Upper lobe of left lung (tissue), 6 donors: ENCODE results near the gene PARD3B. TPM values are rescaled to one million over a fixed set of nuclear protein-coding genes. Genes with fewer than 3 reads are reported as not detected.

ENCODE experiments used
- ATAC-seq, 2 donors: fragments of 200-7000 bp; cut with Tn5 transposase; one replicate each; pipeline ENCODE4 v1.9.1; 2022; ENCODE audit warnings: mild to moderate bottlenecking in 2 of 2, moderate library complexity in 2 of 2; ENCODE audit not compliant: low FRiP score in 2 of 2
- DNase-seq, 2 donors: peaks; one replicate each; pipeline ENCODE4 v3.0.0-alpha.2; 2019 to 2020
- H3K27ac ChIP-seq, 4 donors: fragments of 200-600 bp; sonication (generic); one replicate each; pipeline ENCODE4 v1.5.1; 2016 to 2019
- H3K27me3 ChIP-seq, 4 donors: fragments of 200-600 bp; sonication (generic); one replicate each; pipeline ENCODE4 v1.5.1; 2017 to 2019
- H3K36me3 ChIP-seq, 4 donors: fragments of 200-600 bp; sonication (generic); one replicate each; pipeline ENCODE4 v1.5.1; 2016 to 2019
- H3K4me1 ChIP-seq, 4 donors: fragments of 200-600 bp; sonication (generic); one replicate each; pipeline ENCODE4 v1.5.1; 2018 to 2019
- H3K4me3 ChIP-seq, 4 donors: fragments of 200-600 bp; sonication (generic); one replicate each; pipeline ENCODE4 v1.5.1; 2017 to 2019; ENCODE audit warnings: mild to moderate bottlenecking in 2 of 4, moderate library complexity in 1 of 4
- H3K9me3 ChIP-seq, 4 donors: fragments of 200-600 bp; sonication (generic); one replicate each; pipeline ENCODE4 v1.5.1; 2018 to 2019
- CTCF ChIP-seq, 6 experiments: fragments of 450-650 bp in 4 of 6; fragments of 200-600 bp in 2 of 6; sonication (generic) in 2 of 6; IDR thresholded peaks; one replicate each; pipeline ENCODE4 v1.5.1; 2016 to 2019; ENCODE audit warnings: antibody characterized with exemption in 6 of 6
- EP300 ChIP-seq, 4 donors: sonication (generic); formaldehyde crosslinking; IDR thresholded peaks; one replicate each; pipeline ENCODE4 v1.5.1; 2017; ENCODE audit warnings: antibody characterized with exemption in 4 of 4, control low read depth in 2 of 4
- POLR2A ChIP-seq, 4 donors: fragments of 450-650 bp; IDR thresholded peaks; one replicate each; pipeline ENCODE4 v1.5.1; 2016 to 2017; ENCODE audit warnings: antibody characterized with exemption in 4 of 4, mild to moderate bottlenecking in 2 of 4
- POLR2AphosphoS5 ChIP-seq, 2 donors: sonication (generic); formaldehyde crosslinking; IDR thresholded peaks; one replicate each; pipeline ENCODE4 v1.5.1; 2017; ENCODE audit warnings: antibody characterized with exemption in 2 of 2
- WGBS, 2 donors: methylation state at CpG; one replicate each; pipeline ENCODE4 v1.1.5; 2017 to 2018; 5-methylcytosine and 5-hydroxymethylcytosine counted together
- total RNA-seq, 6 donors: library from RNA; depleted of rRNA in 4 of 6; stranded (reverse); fragments of >200 nt in 4 of 6; gene quantifications; one replicate each; pipeline versions ENCODE4 v1.1.0 to v1.2.1, GENCODE V29; 2016 to 2021
- donor health status: DM: no; HTN: no; CAD: no; lungs with moderate emphysema.
- donor health status: DM: no; HTN: yes; CAD: no; lungs with severe emphysema.

The PARD3B gene
- total RNA-seq, 6 donors from 2014 or later = 17.8 to 44.9 (median 24.2) TPM

GRCh38 chr2:204946892-204947291 lies 401.6 kb downstream of the PARD3B start:
- no peak for DNase-seq
- H3K36me3 ChIP-seq = no peaks in the 10 kb centered on the region
- H3K27ac ChIP-seq = no peak overlapping the region
- no peaks in the 10 kb centered on the region for H3K4me1 ChIP-seq
- no peaks in the 10 kb centered on the region for H3K27me3 ChIP-seq
- ATAC-seq = no peak
- TF ChIP-seq POLR2AphosphoS5 (IDR thresholded peaks at IDR 0.05) (no peak), CTCF (IDR thresholded peaks at IDR 0.05) (no peak), POLR2A (IDR thresholded peaks at IDR 0.05) (no peak), EP300 (IDR thresholded peaks at IDR 0.05) (no peak)
- 98 to 99% methylated on average over 2 of the region's 2 CpGs for WGBS, 2 donors
- no peak overlapping the region for H3K4me3 ChIP-seq
- H3K9me3 ChIP-seq = peaks cover 0 to 12% (median 0%) of the 10 kb centered on the region in 4 donors

- no peaks in the 10 kb centered on the region for H3K4me1 ChIP-seq
- H3K9me3 ChIP-seq = peaks cover 0 to 12% (median 0%) of the 10 kb centered on the region in 4 donors
- H3K36me3 ChIP-seq = no peaks in the 10 kb centered on the region
- H3K4me3 ChIP-seq = no peak overlapping the region
- DNase-seq (no peak), ATAC-seq (no peak)
- TF ChIP-seq CTCF (IDR thresholded peaks at IDR 0.05) (no peak), POLR2AphosphoS5 (IDR thresholded peaks at IDR 0.05) (no peak)
- H3K27me3 ChIP-seq = no peaks in the 10 kb centered on the region
- no peak overlapping the region for H3K27ac ChIP-seq
- 42 to 45% methylated on average over 1 of the region's 1 CpG for WGBS, 2 donors
Measured at GRCh38 chr2:204947405-204947804, 402.1 kb downstream of the PARD3B start.

- WGBS, 2 donors = 67 to 75% methylated on average over 3 of the region's 3 CpGs
- ATAC-seq (no peak), DNase-seq (no peak)
Measured at GRCh38 chr2:204948024-204948763, 402.9 kb downstream of the PARD3B start.

GRCh38 chr2:204948822-204949221 lies 403.5 kb downstream of the PARD3B start:
- H3K27ac ChIP-seq = no peak overlapping the region
- no peaks in the 10 kb centered on the region for H3K36me3 ChIP-seq
- no peaks in the 10 kb centered on the region for H3K4me1 ChIP-seq
- peaks cover 0 to 12% (median 0%) of the 10 kb centered on the region in 4 donors for H3K9me3 ChIP-seq
- ATAC-seq (no peak), DNase-seq (no peak)
- no peaks in the 10 kb centered on the region for H3K27me3 ChIP-seq
- H3K4me3 ChIP-seq = no peak overlapping the region
- TF ChIP-seq POLR2A (IDR thresholded peaks at IDR 0.05) (no peak), CTCF (IDR thresholded peaks at IDR 0.05) (no peak), EP300 (IDR thresholded peaks at IDR 0.05) (no peak), POLR2AphosphoS5 (IDR thresholded peaks at IDR 0.05) (no peak)
- WGBS, 2 donors = 77 to 93% methylated on average over 1 of the region's 1 CpG

More at GRCh38 chr2:204948024-204948763, 402.9 kb downstream of the PARD3B start:
- H3K4me1 ChIP-seq = no peaks in the 10 kb centered on the region
- TF ChIP-seq POLR2AphosphoS5 (IDR thresholded peaks at IDR 0.05) = no peak
- TF ChIP-seq POLR2A (IDR thresholded peaks at IDR 0.05) = no peak
- no peak for TF ChIP-seq CTCF (IDR thresholded peaks at IDR 0.05)
- no peak for TF ChIP-seq EP300 (IDR thresholded peaks at IDR 0.05)
- no peaks in the 10 kb centered on the region for H3K27me3 ChIP-seq
- peaks cover 0 to 12% (median 0%) of the 10 kb centered on the region in 4 donors for H3K9me3 ChIP-seq
- H3K27ac ChIP-seq = no peak overlapping the region
- H3K36me3 ChIP-seq = no peaks in the 10 kb centered on the region
- H3K4me3 ChIP-seq = no peak overlapping the region
